ENCODE measurements around the gene ETV6.

The ETV6 gene

GRCh38 chr12:11746024-11746771 is 96.7 kb downstream of the ETV6 start:
- DNase-seq = peak; percentile 88

DNA sequence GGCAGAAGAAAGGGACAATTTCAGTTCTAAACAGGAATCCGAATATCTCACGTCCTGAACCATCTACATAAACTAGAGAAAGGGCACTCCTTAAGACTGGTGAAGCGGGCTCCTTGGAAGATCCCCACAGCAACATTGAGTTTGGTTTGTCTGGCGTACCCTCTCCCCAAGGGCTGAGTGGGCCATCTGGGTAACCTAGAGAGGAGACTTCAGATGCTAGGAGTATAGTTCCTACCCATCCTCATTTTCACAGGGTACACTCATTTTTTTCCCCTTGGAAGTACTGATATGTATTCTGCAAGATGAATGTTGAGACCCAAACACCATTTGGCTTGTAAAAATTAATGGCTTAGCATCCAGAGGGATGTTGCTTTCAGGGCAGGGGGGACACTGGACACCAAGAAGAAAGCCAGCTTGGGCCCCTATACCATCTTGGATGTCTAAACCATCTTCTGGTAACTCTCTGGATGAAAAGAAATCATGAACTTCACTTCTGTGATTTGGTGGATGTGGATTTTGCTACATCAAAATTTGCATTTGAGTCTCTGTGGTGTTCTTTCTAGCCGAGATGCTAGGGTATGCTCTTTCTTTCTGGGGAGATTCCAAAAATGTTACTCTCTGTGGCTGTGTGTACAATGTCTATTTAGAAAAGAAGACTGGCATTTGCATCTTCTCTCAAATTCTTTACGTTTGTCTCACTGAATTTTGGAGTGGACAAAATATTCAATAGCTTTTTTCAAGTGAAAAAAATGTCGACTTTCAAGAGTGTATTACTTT is 97.7 kb downstream of the ETV6 start:
- DNase-seq = no peak

GRCh38 chr12:11747969-11748368 is 98.5 kb downstream of the ETV6 start:
- DNase-seq = no peak

- DNase-seq = no peak
Observed at GRCh38 chr12:11748903-11749302, 99.4 kb downstream of the ETV6 start.

- DNase-seq = no peak
Observed at GRCh38 chr12:11749943-11750690, 100.6 kb downstream of the ETV6 start.

GRCh38 chr12:11752403-11753149 is 103.1 kb downstream of the ETV6 start:
- DNase-seq = no peak

DNA sequence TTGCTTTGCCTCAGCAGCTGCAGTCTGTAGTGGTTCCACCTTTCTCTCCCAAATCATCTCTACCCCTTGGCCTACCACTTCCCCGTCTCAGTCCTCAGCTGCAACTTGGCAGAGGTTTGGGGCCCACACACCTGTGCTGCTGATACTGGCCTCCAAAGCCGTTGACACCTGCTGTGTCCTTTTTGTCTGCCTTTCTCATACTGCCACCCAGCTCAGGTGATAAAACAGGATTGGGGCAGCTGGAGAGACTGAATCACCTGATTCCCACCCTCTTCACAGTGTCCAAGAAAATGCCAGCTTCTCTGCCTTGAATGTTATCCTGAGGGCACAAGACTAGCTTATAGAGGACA is 103.7 kb downstream of the ETV6 start:
- no peak for DNase-seq

DNA sequence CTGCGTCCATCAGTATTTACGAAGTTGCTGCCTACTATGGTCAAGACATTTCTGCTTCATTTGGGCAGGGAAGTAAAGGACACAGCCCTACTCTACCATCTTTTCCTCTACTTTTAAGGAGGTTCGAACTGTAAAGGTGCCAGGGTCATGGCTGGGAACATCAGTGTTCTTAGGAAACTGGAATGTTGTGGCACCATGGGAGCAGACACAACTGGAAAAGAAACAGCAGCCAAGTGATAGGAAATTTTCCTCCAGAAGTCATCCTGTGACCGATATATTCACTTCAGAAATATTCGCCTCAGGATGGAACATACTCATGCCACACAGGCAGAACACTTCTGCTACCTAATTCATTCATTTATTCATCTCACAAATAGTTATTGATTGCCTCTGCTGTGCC is 104.4 kb downstream of the ETV6 start:
- DNase-seq = no peak

DNA sequence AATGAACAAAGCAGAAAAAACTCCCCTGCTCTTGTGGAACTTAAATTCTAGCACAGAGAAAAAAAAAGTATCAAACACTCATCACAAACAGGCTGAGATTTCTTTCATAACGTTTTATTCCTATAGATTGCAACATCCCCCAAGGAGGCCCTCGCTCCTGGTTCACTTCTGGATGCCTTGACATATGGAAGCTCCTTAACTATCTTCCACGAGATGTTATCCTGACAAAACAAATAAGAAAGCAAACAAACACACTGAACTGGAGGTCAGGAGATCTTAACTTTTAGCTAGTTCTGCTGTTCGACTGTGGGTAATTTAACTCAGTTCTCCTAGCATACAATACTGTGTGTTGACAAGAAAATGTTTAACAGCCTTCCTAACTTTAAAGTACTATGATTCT is 104.8 kb downstream of the ETV6 start:
- DNase-seq = no peak

- DNase-seq = peak; percentile 25
Observed at GRCh38 chr12:11755302-11755930, 105.9 kb downstream of the ETV6 start.

DNA sequence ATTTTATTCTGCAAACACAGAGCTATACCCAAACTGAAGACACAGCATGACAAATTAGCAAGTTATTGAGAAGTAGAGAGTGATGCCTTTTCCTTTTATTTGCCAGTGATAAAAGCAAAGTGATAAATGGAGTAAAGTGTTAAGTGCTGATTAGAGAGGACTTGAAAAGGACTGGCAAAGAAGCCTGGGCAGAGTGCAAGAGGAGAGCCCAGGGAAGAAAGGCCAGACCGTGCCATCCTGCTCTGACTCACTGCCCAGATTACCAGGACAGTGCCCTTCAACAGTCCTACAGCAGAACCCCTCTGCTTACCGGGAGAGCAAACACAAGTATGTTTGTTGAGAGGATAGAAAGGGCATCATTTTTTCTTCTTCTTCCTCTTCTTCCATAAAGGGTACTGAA is 106.5 kb downstream of the ETV6 start:
- no peak for DNase-seq

DNA sequence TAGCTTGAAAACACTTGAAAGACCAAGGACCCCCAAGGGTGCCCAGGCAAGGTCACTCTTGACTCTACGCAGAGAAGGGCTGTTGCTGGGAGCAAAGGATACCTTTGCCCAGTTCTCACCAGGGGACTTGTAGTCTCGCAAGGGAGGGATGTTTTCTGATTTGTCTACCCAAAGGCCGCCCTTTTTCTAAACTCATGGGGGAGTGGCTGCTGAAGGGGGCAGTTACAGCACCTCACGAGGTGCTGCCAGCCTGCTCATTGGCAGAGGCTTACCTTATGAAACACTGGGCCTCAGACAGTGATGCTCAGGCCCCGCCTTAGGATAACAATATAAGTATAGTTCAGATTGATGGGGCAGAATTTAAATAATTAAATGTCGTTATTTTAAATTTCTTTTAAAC is 107.0 kb downstream of the ETV6 start:
- DNase-seq = no peak

GRCh38 chr12:11757095-11757494 is 107.6 kb downstream of the ETV6 start:
- DNase-seq = no peak

DNA sequence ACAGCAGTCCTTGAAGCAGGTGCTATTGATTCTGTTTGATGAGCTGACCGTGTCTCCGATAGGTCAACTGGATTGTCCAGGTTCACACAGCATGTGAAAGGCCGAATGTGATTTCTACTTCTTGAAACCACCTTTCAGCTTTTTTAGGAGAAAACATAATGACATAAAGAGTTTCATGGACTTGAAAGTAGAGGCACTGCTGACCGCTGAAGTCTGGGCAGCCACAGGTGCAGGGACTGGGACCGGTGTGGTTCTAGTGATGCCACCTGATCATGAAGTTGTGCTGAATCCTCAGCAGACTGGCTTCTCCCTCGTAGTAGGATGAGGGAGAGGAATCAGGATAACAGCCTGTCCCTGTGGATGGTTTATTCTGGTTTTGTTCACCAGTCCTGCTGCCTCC is 108.1 kb downstream of the ETV6 start:
- DNase-seq = no peak

- DNase-seq = no peak
Observed at GRCh38 chr12:11758087-11758486, 108.6 kb downstream of the ETV6 start.

- no peak for DNase-seq
Observed at GRCh38 chr12:11758510-11759493, 109.3 kb downstream of the ETV6 start.

DNA sequence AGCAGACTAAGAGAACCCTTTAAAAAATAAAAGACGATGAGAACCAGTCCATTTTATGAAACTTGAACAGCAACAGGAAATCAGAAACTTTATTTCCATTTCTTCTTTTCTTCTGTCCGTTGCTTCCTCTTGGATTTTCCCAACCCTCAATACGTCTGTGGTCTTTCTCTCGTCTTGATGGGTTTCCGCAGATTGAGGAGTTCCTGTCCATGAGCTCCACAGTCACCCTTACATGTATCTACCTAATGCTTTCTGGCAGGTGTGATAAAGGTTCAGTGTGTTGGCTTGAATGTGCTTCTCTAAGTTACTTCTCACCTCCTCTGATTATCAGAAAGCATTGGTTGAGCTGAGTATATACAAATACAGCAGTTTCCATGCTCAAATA is 110.0 kb downstream of the ETV6 start:
- DNase-seq = no peak

GRCh38 chr12:11759899-11760298 is 110.4 kb downstream of the ETV6 start:
- no peak for DNase-seq

DNA sequence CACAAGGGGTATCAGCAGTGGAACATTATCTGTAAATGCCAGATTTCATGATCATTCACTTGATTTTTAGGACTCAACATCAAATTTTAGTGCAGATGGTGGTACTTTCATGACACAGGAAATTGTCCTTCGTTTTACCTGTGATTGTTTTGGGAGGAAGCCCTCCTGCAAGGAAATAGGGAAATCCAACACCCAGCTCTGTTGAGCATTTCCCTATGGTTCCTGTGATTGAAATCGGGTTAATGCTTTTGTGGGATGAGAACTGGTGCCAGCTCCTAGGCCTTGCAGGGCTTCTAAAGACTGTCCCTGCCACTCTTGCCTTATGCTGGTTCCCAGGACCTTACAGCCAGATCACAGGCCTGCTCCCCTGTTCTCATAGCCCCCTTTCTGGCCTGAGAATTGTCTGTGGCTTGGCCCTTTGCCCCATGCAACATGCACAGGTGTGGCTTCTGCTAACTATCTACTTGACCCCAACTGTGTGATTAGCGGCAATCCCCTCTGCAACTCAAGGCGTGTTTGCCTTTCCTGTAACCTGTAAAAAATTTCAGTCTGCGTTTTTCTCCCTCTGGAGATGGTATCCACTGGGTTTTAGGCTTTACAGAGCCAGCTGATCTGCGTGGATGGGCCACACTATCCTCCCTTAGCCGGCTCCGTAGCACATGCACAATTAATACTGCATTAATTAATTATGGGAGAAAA is 112.5 kb downstream of the ETV6 start:
- no peak for DNase-seq

GRCh38 chr12:11762723-11763326 is 113.4 kb downstream of the ETV6 start:
- peak; percentile 27 for DNase-seq
